ENCODE measurements around the gene ABCB11. TPM values are rescaled to one million over a fixed set of nuclear protein-coding genes. Genes with fewer than 3 reads are reported as not detected.

The ABCB11 gene
- total and polyA plus RNA-seq, 9 of the 15 experiments (the other 6 are each of a cell fraction or from before 2014, with no cell fraction given), result 0.04 to 0.51 (median 0.10) TPM; not detected in 1

GRCh38 chr2:168890006-168890782, 140.9 kb downstream of the ABCB11 start, which contains the start of gene SPC25:
Gene SPC25, minus strand, starts transcription at chr2:168890430. Its CDS starts 911 bp downstream, at chr2:168889519.
- BruUV-seq (replicated peaks), result no TSS peak
- ChIA-PET POLR2A (interaction anchor here (0.6 to 1.7 kb wide), 8 partner anchors 11 to 1048 kb away, joined by 3 to 6 read pairs (median 3); partner anchors contain the start of genes G6PC2 and NOSTRIN), CTCF (ENCODE audit: low intra/inter-chr PET ratio) (no interaction called here)
- peaks cover 32% of the 10 kb centered on the region for H3K79me2 ChIP-seq (ENCODE audit: control insufficient read depth, insufficient read depth, low read length)
- H2AFZ ChIP-seq (ENCODE audit: low read depth, low read length), result peak within 1 kb of the TSS; percentile 98
- H3K4me2 ChIP-seq (ENCODE audit: insufficient read depth, low read length), result peak within 1 kb of the TSS; percentile 90
- H3K4me3 ChIP-seq, result peak within 1 kb of the TSS; percentile 69
- peak within 1 kb of the TSS; percentile 76 for H3K27ac ChIP-seq (ENCODE audit: extremely low read depth, low read depth, low read length)
- no peaks in the 10 kb centered on the region for H4K20me1 ChIP-seq (replicated peaks; ENCODE audit: control insufficient read depth, insufficient read depth, low read length)
- H3K4me1 ChIP-seq (replicated peaks in 1 of 2; ENCODE audit: control insufficient read depth in 2 of 2, insufficient read depth in 2 of 2, low read length in 2 of 2), result peaks cover 0 to 7% of the 10 kb centered on the region in 2 experiments; a peak in 2 of 5 replicates
- no peaks in the 10 kb centered on the region for H3K9me1 ChIP-seq (ENCODE audit: control insufficient read depth, insufficient read depth, low read length)
- peak within 1 kb of the TSS; percentile 90 to 93 for H3K9ac ChIP-seq (ENCODE audit: insufficient read depth in 1 of 2, low read depth in 2 of 2, low read length in 2 of 2)
- no peaks in the 10 kb centered on the region for H3K9me3 ChIP-seq (replicated peaks; ENCODE audit: control insufficient read depth, insufficient read depth, low read depth, low read length)
- DNase-seq (ENCODE audit: extremely low read depth in 1 of 4, low spot score in 3 of 4) (peak; percentile 99), ATAC-seq (peak; percentile 99), FAIRE-seq (peak; percentile 98)
- H3K36me3 ChIP-seq (ENCODE audit: control insufficient read depth, insufficient read depth, low read length), result peaks cover 27% of the 10 kb centered on the region
- intact Hi-C loops (cut with micrococcal nuclease), result loop anchor here (1.0 kb wide), 1 partner anchor 116 kb away; no protein-coding TSS in a partner anchor
- in situ Hi-C loops (cut with MboI), result no loop called here
- under 1% methylated on average over 38 of the region's 38 CpGs for WGBS (ENCODE audit: insufficient coverage, low coverage, missing lambda C conversion rate)
- no peaks in the 10 kb centered on the region for H3K27me3 ChIP-seq (ENCODE audit: control insufficient read depth in 2 of 2, insufficient read depth in 2 of 2, low read length in 2 of 2)
- TF ChIP-seq ZNF449 (CRISPR knock-in tag; IDR thresholded peaks at IDR 0.05) (no peak), FOXK1 (CRISPR knock-in tag; IDR thresholded peaks at IDR 0.05; ENCODE audit: borderline replicate concordance) (no peak), CREB1 (IDR thresholded peaks at IDR 0.05) (no peak; the same call in 1 of the 2 replicates), CREB1 (CRISPR knock-in tag; IDR thresholded peaks at IDR 0.05) (peak; percentile 59), VEZF1 (CRISPR knock-in tag; IDR thresholded peaks at IDR 0.05) (peak; percentile 74), PYGO2 (tag; IDR thresholded peaks at IDR 0.05) (no peak), ZNF766 (CRISPR knock-in tag; conservative IDR thresholded peaks at IDR 0.05) (no peak), POLR2B (IDR thresholded peaks at IDR 0.05; ENCODE audit: low read depth, partially characterized antibody) (peak; percentile 93), YY1 (IDR thresholded peaks at IDR 0.05; ENCODE audit: borderline replicate concordance in 1 of 3, control insufficient read depth in 1 of 3, extremely low read depth in 1 of 3, insufficient read depth in 3 of 3, insufficient read length in 1 of 3, insufficient replicate concordance in 2 of 3, low read depth in 1 of 3, low read length in 2 of 3) (peak; percentile 71 to 97 (median 95)), CCAR2 (IDR thresholded peaks at IDR 0.05; ENCODE audit: low read depth, low read length) (no peak), ARID4B (CRISPR knock-in tag; IDR thresholded peaks at IDR 0.05) (peak; percentile 71), MTF1 (CRISPR knock-in tag; IDR thresholded peaks at IDR 0.05; ENCODE audit: borderline replicate concordance) (no peak), PTRF (tag; IDR thresholded peaks at IDR 0.05) (no peak)
